WTC11 (cell line): ENCODE results near the gene SYNGAP1. TPM values are rescaled to one million over a fixed set of nuclear protein-coding genes. Genes with fewer than 3 reads are reported as not detected.

Source experiments
- ATAC-seq: fragments of 200-7000 bp; cut with Tn5 transposase; 2 replicates; pipeline ENCODE4 v1.10.0; 2021; ENCODE audit warnings: mild to moderate bottlenecking, moderate library complexity
- CTCF ChIA-PET: fragments of 300-600 bp; sonication (Branson Sonifier 250); formaldehyde crosslinking; loops from one replicate; lab custom pipeline; 2021; ENCODE audit warnings: antibody characterized with exemption; lab: Charles Lee
- POLR2A ChIA-PET: fragments of 350-600 bp; sonication (Branson Sonifier 250); formaldehyde crosslinking; loops from one replicate; lab custom pipeline; 2021; ENCODE audit warnings: antibody characterized with exemption; lab: Charles Lee
- DNase-seq: peaks from one replicate; pipeline ENCODE4 v3.0.0; 2021; ENCODE audit warnings: low spot score
- H3K27ac Mint-ChIP-seq: 2 replicates; pipeline ENCODE4 v1.8.0; 2021; ENCODE audit warnings: mixed read lengths
- H3K27me3 Mint-ChIP-seq: 2 replicates; pipeline ENCODE4 v1.8.0; 2021; ENCODE audit warnings: low read depth, mild to moderate bottlenecking, moderate library complexity, mixed read lengths
- H3K36me3 Mint-ChIP-seq: 2 replicates; pipeline ENCODE4 v1.8.0; 2021; ENCODE audit warnings: mixed read lengths
- H3K4me1 Mint-ChIP-seq: 2 replicates; pipeline ENCODE4 v1.8.0; 2022; ENCODE audit warnings: mixed read lengths
- H3K4me3 Mint-ChIP-seq: 2 replicates; pipeline ENCODE4 v1.8.0; 2021; ENCODE audit warnings: mild to moderate bottlenecking, moderate library complexity, mixed read lengths
- H3K9me3 Mint-ChIP-seq: 2 replicates; pipeline ENCODE4 v1.8.0; 2021; ENCODE audit warnings: mixed read lengths
- AR ChIP-seq: fragments of 250-450 bp; sonication (Bioruptor Pico); IDR thresholded peaks from 2 replicates; pipeline ENCODE4 v1.9.0; 2021; ENCODE audit warnings: mild to moderate bottlenecking
- ATF2 ChIP-seq: sonication (generic); formaldehyde crosslinking; IDR thresholded peaks from 2 replicates; pipeline ENCODE4 v1.8.1; 2022; ENCODE audit warnings: low read depth, missing genetic modification reagents, borderline replicate concordance
- ATF3 ChIP-seq: sonication (generic); formaldehyde crosslinking; conservative IDR thresholded peaks from 2 replicates; pipeline ENCODE4 v1.8.1; 2022; ENCODE audit warnings: mild to moderate bottlenecking, missing genetic modification reagents
- E2F4 ChIP-seq: sonication (generic); formaldehyde crosslinking; IDR thresholded peaks from 2 replicates; pipeline ENCODE4 v1.8.1; 2022; ENCODE audit warnings: low read depth, mild to moderate bottlenecking, moderate library complexity, missing genetic modification reagents, borderline replicate concordance
- E2F5 ChIP-seq: sonication (generic); formaldehyde crosslinking; IDR thresholded peaks from 2 replicates; pipeline ENCODE4 v1.8.1; 2022; ENCODE audit warnings: mild to moderate bottlenecking, moderate library complexity, missing genetic modification reagents
- ELF4 ChIP-seq: sonication (generic); formaldehyde crosslinking; IDR thresholded peaks from 2 replicates; pipeline ENCODE4 v1.8.1; 2022; ENCODE audit warnings: low read depth, mild to moderate bottlenecking, moderate library complexity, missing genetic modification reagents
- ERG ChIP-seq: fragments of 250-450 bp; sonication (Bioruptor Pico); IDR thresholded peaks from 2 replicates; pipeline ENCODE4 v1.8.0; 2021; ENCODE audit warnings: mild to moderate bottlenecking
- ESRRA ChIP-seq: sonication (generic); formaldehyde crosslinking; IDR thresholded peaks from 2 replicates; pipeline ENCODE4 v1.8.1; 2022; ENCODE audit warnings: mild to moderate bottlenecking, missing genetic modification reagents, borderline replicate concordance
- HMGA2 ChIP-seq: fragments of 250-450 bp; sonication (Bioruptor Pico); IDR thresholded peaks from 2 replicates; pipeline ENCODE4 v1.4.0; 2021; ENCODE audit warnings: mild to moderate bottlenecking, moderate library complexity
- HMGXB4 ChIP-seq: sonication (generic); formaldehyde crosslinking; IDR thresholded peaks from 2 replicates; pipeline ENCODE4 v1.8.1; 2023; ENCODE audit warnings: mild to moderate bottlenecking, moderate library complexity, missing genetic modification reagents
- IRF2 ChIP-seq: sonication (generic); formaldehyde crosslinking; IDR thresholded peaks from 2 replicates; pipeline ENCODE4 v1.8.0; 2022; ENCODE audit warnings: low read depth, missing genetic modification reagents, borderline replicate concordance
- JAZF1 ChIP-seq: fragments of 250-450 bp; sonication (Bioruptor Pico); IDR thresholded peaks from 2 replicates; pipeline ENCODE4 v1.9.0; 2021; ENCODE audit warnings: moderate library complexity, mild to moderate bottlenecking, inconsistent platforms
- MAX ChIP-seq: sonication (generic); formaldehyde crosslinking; IDR thresholded peaks from 2 replicates; pipeline ENCODE4 v1.8.0; 2022; ENCODE audit warnings: mild to moderate bottlenecking, missing genetic modification reagents
- MLX ChIP-seq: sonication (generic); formaldehyde crosslinking; IDR thresholded peaks from 2 replicates; pipeline ENCODE4 v1.8.1; 2023; ENCODE audit warnings: mild to moderate bottlenecking, missing genetic modification reagents, moderate library complexity
- MXD4 ChIP-seq: fragments of 250-450 bp; sonication (Bioruptor Pico); IDR thresholded peaks from 2 replicates; pipeline ENCODE4 v1.8.0; 2021; ENCODE audit warnings: mild to moderate bottlenecking, moderate library complexity, borderline replicate concordance
- NFYB ChIP-seq: sonication (generic); formaldehyde crosslinking; conservative IDR thresholded peaks from 2 replicates; pipeline ENCODE4 v1.8.0; 2022; ENCODE audit warnings: low read depth, missing genetic modification reagents
- TCF7 ChIP-seq: sonication (generic); formaldehyde crosslinking; IDR thresholded peaks from 2 replicates; pipeline ENCODE4 v1.8.0; 2022; ENCODE audit warnings: mild to moderate bottlenecking, low read depth, missing genetic modification reagents, moderate library complexity
- TEAD4 ChIP-seq: sonication (generic); formaldehyde crosslinking; IDR thresholded peaks from 2 replicates; pipeline ENCODE4 v1.8.0; 2022; ENCODE audit warnings: mild to moderate bottlenecking, missing genetic modification reagents
- TP53 ChIP-seq: sonication (generic); formaldehyde crosslinking; IDR thresholded peaks from 2 replicates; pipeline ENCODE4 v1.8.1; 2023; ENCODE audit warnings: mild to moderate bottlenecking, missing genetic modification reagents
- USF2 ChIP-seq: sonication (generic); formaldehyde crosslinking; IDR thresholded peaks from 2 replicates; pipeline ENCODE4 v1.8.1; 2023; ENCODE audit warnings: mild to moderate bottlenecking, missing genetic modification reagents, moderate library complexity
- ZNF317 ChIP-seq: sonication (generic); formaldehyde crosslinking; IDR thresholded peaks from 2 replicates; pipeline ENCODE4 v1.8.1; 2023; ENCODE audit warnings: low read depth, mild to moderate bottlenecking, moderate library complexity, missing genetic modification reagents, borderline replicate concordance
- ZNF512 ChIP-seq: sonication (generic); formaldehyde crosslinking; IDR thresholded peaks from 2 replicates; pipeline ENCODE4 v1.8.1; 2022; ENCODE audit warnings: missing genetic modification reagents, borderline replicate concordance
- total RNA-seq: library from RNA; stranded (reverse); gene quantifications from 3 replicates; pipeline ENCODE4 v1.2.3, GENCODE V29; 2021

Gene SYNGAP1
- total RNA-seq, 1 experiment from 2014 or later = 139 TPM

- peak; percentile 99 for DNase-seq
- Mint-ChIP-seq H3K4me3 (peak within 1 kb of the TSS; percentile 96), H3K9me3 (no peaks in the 10 kb centered on the region), H3K36me3 (peaks cover 9% of the 10 kb centered on the region; the same call in 1 of the 2 replicates), H3K27me3 (peaks cover 4% of the 10 kb centered on the region; the same call in 1 of the 2 replicates), H3K4me1 (peaks cover 34% of the 10 kb centered on the region), H3K27ac (peak within 1 kb of the TSS; percentile 99)
- ATAC-seq = peak; percentile 96
- POLR2A ChIA-PET = interaction anchor here (1.3 kb wide), 1 partner anchor 114 kb away, joined by 4 read pairs; the partner anchor contains the start of gene B3GALT4
- CTCF ChIA-PET = interaction anchor here (0.7 to 2.7 kb wide), 10 partner anchors 9 to 93 kb away, joined by 3 to 21 read pairs (median 4); a partner anchor contains a TSS
- TF ChIP-seq JAZF1 (CRISPR knock-in tag) (no peak), AR (CRISPR knock-in tag) (no peak), ESRRA (CRISPR knock-in tag) (no peak), USF2 (no peak; the same call in 1 of the 2 replicates), E2F4 (CRISPR knock-in tag) (peak; percentile 94), TEAD4 (no peak), MXD4 (no peak), HMGXB4 (CRISPR knock-in tag) (peak; percentile 82), MLX (CRISPR knock-in tag) (no peak), ELF4 (CRISPR knock-in tag) (no peak), ERG (CRISPR knock-in tag) (no peak), ATF3 (CRISPR knock-in tag) (no peak), IRF2 (CRISPR knock-in tag) (no peak), ATF2 (CRISPR knock-in tag) (no peak), TCF7 (no peak), HMGA2 (CRISPR knock-in tag) (no peak), MAX (CRISPR knock-in tag) (peak; percentile 93), NFYB (CRISPR knock-in tag) (peak; percentile 72), E2F5 (CRISPR knock-in tag) (peak; percentile 91), ZNF317 (CRISPR knock-in tag) (no peak), TP53 (no peak), ZNF512 (CRISPR knock-in tag) (no peak)
Measured at GRCh38 chr6:33391278-33391921, 28.5 kb upstream of the SYNGAP1 start, which contains the start of gene KIFC1. TSS of gene KIFC1 (plus strand) at chr6:33391823. CDS start at chr6:33391986, 163 bp downstream.
